ENCODE data around the gene SMARCE1.
A peak's percentile ranks its signal among the peaks of the same experiment; 100 is the strongest.

The SMARCE1 gene

DNA sequence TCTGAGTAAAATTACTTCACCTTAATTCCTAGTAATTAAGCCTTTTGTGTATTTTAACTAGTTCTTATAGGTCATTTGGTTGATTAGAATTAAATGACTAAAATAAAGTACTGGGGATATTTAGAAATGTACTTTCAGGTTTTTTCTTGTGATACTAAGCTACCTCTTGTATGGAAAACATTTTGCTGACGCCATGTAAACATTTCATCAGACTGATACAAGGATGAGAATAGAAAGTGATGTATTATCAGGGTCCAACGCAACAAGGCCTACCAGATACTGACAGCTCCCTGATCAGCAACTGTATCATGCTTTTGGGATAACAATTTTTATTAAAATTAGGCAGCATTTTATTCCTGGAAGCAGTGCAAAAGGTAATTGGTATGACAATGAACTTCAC lies 1.7 kb downstream of the SMARCE1 start:
- no peak for DNase-seq (ENCODE audit: low read depth in 3 of 3)

DNA sequence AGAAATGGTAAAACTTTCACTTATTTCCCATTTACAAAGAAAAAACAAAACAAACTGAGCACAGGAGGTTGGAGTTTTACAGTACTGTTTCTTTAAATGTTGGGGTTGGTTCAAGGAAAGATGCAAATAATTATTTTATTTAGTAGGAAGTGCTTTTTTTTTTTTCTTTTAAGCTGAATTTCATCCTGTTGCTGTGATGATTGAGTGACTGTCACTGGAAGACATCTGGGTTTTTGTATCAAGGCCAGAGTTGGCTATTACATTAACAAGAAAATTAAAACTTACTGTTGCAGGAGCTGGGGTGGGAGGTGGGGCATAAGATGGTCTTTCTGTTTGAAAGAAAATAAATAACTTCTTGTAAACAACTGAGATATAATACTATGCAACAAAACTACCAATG lies 2.3 kb downstream of the SMARCE1 start:
- DNase-seq (ENCODE audit: low read depth in 3 of 3) = no peak

- no peak for DNase-seq (ENCODE audit: low read depth in 3 of 3)
Measured at GRCh38 chr17:40637931-40638330, 9.7 kb downstream of the SMARCE1 start.

- DNase-seq (ENCODE audit: low read depth in 3 of 3) = no peak
Measured at GRCh38 chr17:40633871-40634270, 13.7 kb downstream of the SMARCE1 start.

GRCh38 chr17:40632216-40632615 lies 15.4 kb downstream of the SMARCE1 start:
- DNase-seq (ENCODE audit: low read depth in 3 of 3) = no peak

DNA sequence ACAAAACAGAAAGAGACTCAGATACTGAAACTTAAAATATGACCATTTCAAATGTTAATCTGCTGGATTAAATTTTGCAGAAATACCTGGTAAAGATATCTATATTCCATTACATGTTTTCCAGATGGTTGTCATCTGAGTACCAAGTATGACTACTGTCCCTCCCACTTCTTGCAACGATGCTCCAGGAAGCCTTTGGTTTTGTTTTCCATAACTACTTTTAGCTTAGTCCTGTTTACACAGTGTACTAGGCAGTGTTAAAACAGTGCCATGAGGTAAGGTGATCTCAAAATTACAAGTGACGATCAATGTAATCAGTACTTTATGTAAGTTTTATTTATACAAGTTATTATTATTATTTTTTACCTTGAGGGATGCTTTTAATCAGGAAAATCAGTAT lies 17.8 kb downstream of the SMARCE1 start:
- no peak for DNase-seq (ENCODE audit: low read depth in 3 of 3)

GRCh38 chr17:40625311-40625710 lies 22.3 kb downstream of the SMARCE1 start:
- DNase-seq (ENCODE audit: low read depth in 3 of 3) = no peak

DNA sequence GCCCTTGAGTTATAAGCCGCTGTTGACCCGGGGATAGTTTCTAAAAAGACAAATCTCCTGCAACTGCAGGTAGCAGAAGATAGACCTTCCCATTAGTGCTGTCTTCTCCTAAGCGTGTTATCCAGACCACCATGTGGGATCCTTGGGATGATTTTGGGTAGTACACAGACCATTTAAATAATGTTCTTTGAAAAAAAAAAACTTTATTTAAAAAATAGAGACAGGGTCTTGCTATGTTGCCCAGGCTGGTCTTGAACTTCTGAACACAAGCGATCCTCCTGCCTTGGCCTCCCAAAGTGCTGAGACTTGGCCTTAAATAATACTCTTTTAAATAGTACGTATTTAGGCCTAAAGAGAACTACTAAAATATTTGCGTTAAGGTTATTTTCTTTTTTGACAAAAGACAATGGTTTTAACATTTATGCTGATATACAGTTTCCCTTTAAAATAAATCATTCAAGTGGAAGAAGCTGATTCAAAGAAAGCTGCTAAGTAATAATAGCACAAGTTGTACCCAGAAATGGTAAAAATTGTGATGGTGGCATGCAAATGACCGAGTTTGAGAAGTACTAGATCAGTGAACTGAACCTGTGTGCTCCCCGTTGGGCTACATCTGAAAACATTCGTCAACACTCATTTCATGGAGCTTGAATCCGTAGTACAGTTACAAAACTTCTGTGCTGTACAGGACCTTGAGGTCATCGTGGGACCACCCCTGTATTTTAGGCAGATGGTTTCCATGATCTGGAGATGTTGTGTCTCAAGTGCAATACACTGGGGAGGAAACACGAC lies 24.0 kb downstream of the SMARCE1 start:
- DNase-seq (ENCODE audit: low read depth in 3 of 3) = no peak

- no peak for DNase-seq (ENCODE audit: low read depth in 3 of 3)
Measured at GRCh38 chr17:40622509-40622928, 25.1 kb downstream of the SMARCE1 start.

GRCh38 chr17:40621578-40621977 lies 26.0 kb downstream of the SMARCE1 start:
- DNase-seq (ENCODE audit: low read depth in 3 of 3) = no peak

DNA sequence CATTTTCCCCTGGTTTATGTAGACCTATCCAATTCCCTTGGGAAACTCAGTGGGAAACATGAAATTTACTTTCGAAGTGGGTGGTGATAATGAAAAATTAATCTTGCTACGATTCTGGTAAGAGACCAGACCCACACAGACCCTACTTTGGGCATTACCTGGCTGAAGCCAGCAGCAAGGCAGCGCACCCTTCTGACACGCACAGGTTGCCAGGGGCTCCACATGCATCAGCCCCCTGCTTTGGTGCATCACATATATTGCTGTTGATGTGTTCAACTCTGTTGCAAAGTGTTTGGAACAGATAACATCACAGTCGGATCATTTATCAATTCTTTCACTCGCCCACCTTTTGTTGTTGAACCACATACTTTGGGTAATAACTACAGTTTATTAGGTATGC lies 26.6 kb downstream of the SMARCE1 start:
- no peak for DNase-seq (ENCODE audit: low read depth in 3 of 3)

GRCh38 chr17:40618754-40619625 lies 28.6 kb downstream of the SMARCE1 start:
- DNase-seq (ENCODE audit: low read depth in 3 of 3) = no peak

- DNase-seq (ENCODE audit: low read depth in 3 of 3) = no peak
Measured at GRCh38 chr17:40617678-40618240, 29.9 kb downstream of the SMARCE1 start.

DNA sequence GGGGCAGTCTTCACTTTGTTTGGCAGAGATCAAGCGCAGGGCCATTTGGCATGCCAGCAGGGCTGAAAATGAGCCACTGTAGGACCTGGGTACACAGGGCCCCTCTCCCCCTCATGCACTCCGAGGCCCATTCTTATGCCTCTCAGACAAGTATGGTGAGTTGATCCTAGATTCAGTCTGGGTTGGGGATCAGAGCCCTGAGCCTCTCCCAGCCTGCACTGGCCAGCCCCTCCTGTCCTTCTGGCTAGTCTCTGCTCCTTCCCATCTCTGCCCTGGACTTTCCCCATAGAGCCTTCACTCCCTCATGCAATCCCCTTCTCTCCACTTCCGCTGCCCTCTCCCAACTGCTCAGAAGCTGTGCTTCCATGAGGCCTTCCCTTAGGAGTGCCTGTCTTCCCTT lies 31.0 kb downstream of the SMARCE1 start:
- no peak for DNase-seq (ENCODE audit: low read depth in 3 of 3)

- DNase-seq (ENCODE audit: low read depth in 3 of 3) = no peak
Measured at GRCh38 chr17:40615841-40616476, 31.7 kb downstream of the SMARCE1 start.

DNA sequence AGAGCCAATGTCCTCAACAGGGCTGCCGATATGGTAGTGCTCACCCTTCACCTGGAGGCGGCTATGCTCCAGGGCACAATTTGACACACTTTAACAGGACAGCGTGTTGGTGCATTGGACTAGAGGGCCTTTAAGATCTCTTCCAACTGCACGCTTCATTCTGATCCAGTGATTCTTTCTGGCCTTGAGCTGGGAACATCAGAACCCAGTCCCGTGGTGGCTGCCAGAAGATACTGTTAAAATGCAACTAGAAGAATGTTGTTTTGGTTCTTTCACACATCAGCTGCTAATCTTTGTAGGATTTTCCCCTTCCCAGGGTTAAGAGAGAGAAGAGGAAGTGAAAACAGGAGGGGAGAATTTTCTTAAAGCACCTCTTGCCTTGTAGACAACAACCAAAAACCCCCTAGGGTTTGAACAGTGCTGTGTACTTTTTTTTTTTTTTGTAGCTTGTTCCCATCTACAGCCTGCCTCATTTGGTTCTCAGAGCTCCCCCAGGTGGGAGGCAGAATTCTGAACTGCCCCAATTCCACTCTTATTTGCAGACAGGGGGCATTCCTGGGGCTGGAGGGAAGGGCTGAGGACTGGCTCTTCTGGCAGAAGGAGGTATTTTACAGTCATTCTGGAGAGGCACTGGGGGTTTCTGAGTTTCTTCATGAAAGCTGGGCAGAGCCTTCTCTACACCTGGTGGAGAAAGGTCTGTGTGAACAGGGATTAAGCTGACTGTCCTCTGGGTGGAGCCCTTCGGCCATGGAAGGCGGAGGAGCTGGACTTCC lies 32.4 kb downstream of the SMARCE1 start:
- DNase-seq (ENCODE audit: low read depth in 3 of 3) = no peak

- no peak for DNase-seq (ENCODE audit: low read depth in 3 of 3)
Measured at GRCh38 chr17:40614431-40615067, 33.1 kb downstream of the SMARCE1 start.

GRCh38 chr17:40613467-40614154 lies 34.0 kb downstream of the SMARCE1 start:
- no peak for DNase-seq (ENCODE audit: low read depth in 3 of 3)

- DNase-seq (ENCODE audit: low read depth in 3 of 3) = peak in 1 of 3 experiments; percentile 57
Measured at GRCh38 chr17:40612599-40613244, 34.9 kb downstream of the SMARCE1 start.

All from stimulated activated CD4-positive, alpha-beta T cell treated with anti-CD3 and anti-CD28 coated beads, TNF-alpha, amount 100 ng/mL, for 4 hours (primary cell).